Measurements from ENCODE around the gene CDC42EP4.

Gene CDC42EP4

GRCh38 chr17:73307130-73307529, 4.7 kb downstream of the CDC42EP4 start:
- ChIA-PET POLR2A (interaction anchor here (0.6 to 1.3 kb wide), 3 partner anchors 8 to 285 kb away, joined by 3 to 5 read pairs (median 3); no protein-coding TSS in a partner anchor), CTCF (interaction anchor here (0.6 to 7.7 kb wide), 7 partner anchors 13 to 403 kb away, joined by 3 to 50 read pairs (median 3); no protein-coding TSS in a partner anchor)
- peaks cover 0 to 6% of the 10 kb centered on the region in 2 experiments; a peak in 1 of 3 replicates for H3K36me3 ChIP-seq (ENCODE audit: control insufficient read depth in 2 of 2, insufficient read depth in 1 of 2, low read length in 2 of 2)
- TF ChIP-seq PRDM10 (tag by site-specific recombination; IDR thresholded peaks at IDR 0.05): peak; percentile 59
- TF ChIP-seq HIC1 (tag by site-specific recombination; IDR thresholded peaks at IDR 0.05): 0 out of 2 replicates have a peak, but pooled peaks have one; percentile 49
- TF ChIP-seq SCRT1 (tag by site-specific recombination; IDR thresholded peaks at IDR 0.05; ENCODE audit: borderline replicate concordance): no peak
- no peak for TF ChIP-seq ZNF660 (tag by site-specific recombination; IDR thresholded peaks at IDR 0.05)
- TF ChIP-seq ZNF670 (tag by site-specific recombination; IDR thresholded peaks at IDR 0.05; ENCODE audit: low read depth): no peak
- TF ChIP-seq GLIS2 (tag by site-specific recombination; IDR thresholded peaks at IDR 0.05): no peak
- peaks cover 34% of the 10 kb centered on the region for H3K4me1 ChIP-seq (ENCODE audit: control insufficient read depth, insufficient read depth, low read length)
- no peak overlapping the region for H3K4me3 ChIP-seq (ENCODE audit: low read depth, low read length)
- H3K9me3 ChIP-seq (ENCODE audit: control insufficient read depth, insufficient read depth, low read depth, low read length): no peaks in the 10 kb centered on the region
- no peak overlapping the region for H3K27ac ChIP-seq (ENCODE audit: extremely low read depth, low read depth, low read length)

GRCh38 chr17:73305845-73306836, 5.7 kb downstream of the CDC42EP4 start:
- Histone ChIP-seq H3K4me3 (ENCODE audit: low read depth, low read length) (no peak overlapping the region), H3K27ac (ENCODE audit: extremely low read depth, low read depth, low read length) (peak overlapping the region; percentile 72; the same call in 1 of the 2 replicates), H3K36me3 (ENCODE audit: control insufficient read depth in 2 of 2, insufficient read depth in 1 of 2, low read length in 2 of 2) (peaks cover 0 to 6% of the 10 kb centered on the region in 2 experiments; a peak in 1 of 3 replicates), H3K9me3 (ENCODE audit: control insufficient read depth, insufficient read depth, low read depth, low read length) (no peaks in the 10 kb centered on the region), H3K4me1 (ENCODE audit: control insufficient read depth, insufficient read depth, low read length) (peaks cover 34% of the 10 kb centered on the region)
- TF ChIP-seq ZNF121 (tag by site-specific recombination; IDR thresholded peaks at IDR 0.05) (peak; percentile 96), IKZF3 (tag by site-specific recombination; IDR thresholded peaks at IDR 0.05) (peak; percentile 60), KLF1 (tag by site-specific recombination; IDR thresholded peaks at IDR 0.05) (no peak), GFI1B (tag by site-specific recombination; IDR thresholded peaks at IDR 0.05) (0 out of 2 replicates have a peak, but pooled peaks have one; percentile 45), ZBTB17 (tag by site-specific recombination; IDR thresholded peaks at IDR 0.05) (peak; percentile 45), ZNF239 (tag by site-specific recombination; IDR thresholded peaks at IDR 0.05) (no peak)
- ChIA-PET CTCF (interaction anchor here (0.5 to 7.7 kb wide), 9 partner anchors 14 to 404 kb away, joined by 3 to 50 read pairs (median 3); partner anchors contain the start of gene CPSF4L), POLR2A (interaction anchor here (0.9 to 1.3 kb wide), 2 partner anchors 27 to 53 kb away, joined by 3 read pairs; no protein-coding TSS in a partner anchor)

Measured in HEK293 (cell line).